Activated naive CD4-positive, alpha-beta T cell treated with anti-CD3 and anti-CD28 coated beads, Interleukin-2, amount 10 ng/mL, durations not matched to agents 7 days and 5 days (primary cell): ENCODE data around the gene ZYG11B.
"Not testable (repeated sequence)": the region's sequence is repeated elsewhere in the genome, so short reads cannot be mapped to it uniquely, and the experiment has no call there.

Source experiments
- CTCF ChIA-PET: fragments of 350-600 bp; sonication (Branson Sonifier 250); formaldehyde crosslinking; loops from one replicate; lab custom pipeline; 2021; ENCODE audit warnings: antibody characterized with exemption; lab: Charles Lee
- DNase-seq: peaks from one replicate; pipeline ENCODE4 v3.0.0-alpha.2; 2020
- H3K27ac Mint-ChIP-seq: one replicate; pipeline ENCODE4 v1.8.0; 2021; ENCODE audit warnings: mild to moderate bottlenecking, moderate library complexity, mixed read lengths
- H3K27me3 Mint-ChIP-seq: one replicate; pipeline ENCODE4 v1.8.0; 2021; ENCODE audit warnings: mild to moderate bottlenecking, mixed read lengths
- H3K36me3 Mint-ChIP-seq: one replicate; pipeline ENCODE4 v1.8.0; 2021; ENCODE audit warnings: mixed read lengths
- H3K4me1 Mint-ChIP-seq: one replicate; pipeline ENCODE4 v1.8.0; 2021; ENCODE audit warnings: mixed read lengths
- H3K4me3 Mint-ChIP-seq: one replicate; pipeline ENCODE4 v1.8.0; 2021; ENCODE audit warnings: mild to moderate bottlenecking, moderate library complexity, mixed read lengths
- H3K9me3 Mint-ChIP-seq: one replicate; pipeline ENCODE4 v1.8.0; 2021; ENCODE audit warnings: mixed read lengths

The ZYG11B gene

DNA sequence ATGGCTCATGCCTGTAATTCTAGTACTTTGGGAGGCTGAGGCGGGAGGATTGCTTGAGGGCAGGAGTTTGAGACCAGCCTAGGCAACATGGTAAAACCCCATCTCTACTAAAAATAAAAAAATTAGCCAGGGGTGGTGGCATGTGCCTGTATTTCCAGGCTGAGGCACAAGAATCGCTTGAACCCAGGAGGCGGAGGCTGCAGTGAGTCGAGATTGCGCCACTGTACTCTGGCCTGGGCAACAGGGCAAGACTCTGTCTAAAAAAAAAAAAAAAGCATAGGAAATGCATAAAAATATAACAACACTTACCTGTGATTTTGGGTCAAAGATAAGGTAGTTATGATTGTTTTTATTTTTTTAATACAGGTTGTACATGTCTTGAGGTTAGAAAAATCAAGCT, 94.6 kb downstream of the ZYG11B start:
- peaks cover 10% of the 10 kb centered on the region for H3K36me3 Mint-ChIP-seq
- not testable (repeated sequence) for H3K27me3 Mint-ChIP-seq, H3K4me3 Mint-ChIP-seq, H3K4me1 Mint-ChIP-seq, DNase-seq, H3K27ac Mint-ChIP-seq, H3K9me3 Mint-ChIP-seq
- CTCF ChIA-PET = interaction anchor here (0.6 to 0.7 kb wide), 3 partner anchors 9 to 96 kb away, joined by 3 read pairs; no protein-coding TSS in a partner anchor

DNA sequence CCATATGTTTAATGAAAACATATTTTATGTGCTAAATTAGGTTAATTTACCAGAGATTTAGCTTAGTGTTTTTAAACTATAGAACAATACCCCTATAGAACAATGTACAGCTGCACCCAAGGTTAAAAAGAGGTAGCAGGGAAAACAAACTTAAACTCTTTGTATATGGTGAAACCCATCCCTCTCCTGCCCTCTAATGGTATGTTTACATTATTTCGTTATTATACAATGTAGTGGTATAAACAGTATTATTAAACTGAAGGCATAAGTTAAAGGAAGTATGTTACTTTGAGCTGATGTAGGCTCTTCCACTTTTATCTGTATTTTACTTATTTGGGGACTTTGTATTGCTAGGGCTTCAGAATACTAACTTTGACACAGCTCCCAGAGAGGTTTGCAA, 99.6 kb downstream of the ZYG11B start:
- Mint-ChIP-seq H3K9me3 (no peaks in the 10 kb centered on the region), H3K36me3 (peaks cover 8% of the 10 kb centered on the region), H3K27ac (no peak overlapping the region), H3K4me3 (no peak overlapping the region), H3K27me3 (peaks cover 1% of the 10 kb centered on the region), H3K4me1 (no peaks in the 10 kb centered on the region)
- DNase-seq = no peak
- CTCF ChIA-PET = interaction anchor here (0.6 to 1.4 kb wide), 10 partner anchors 17 to 1212 kb away, joined by 3 to 11 read pairs (median 3); partner anchors contain the start of gene ZYG11A

DNA sequence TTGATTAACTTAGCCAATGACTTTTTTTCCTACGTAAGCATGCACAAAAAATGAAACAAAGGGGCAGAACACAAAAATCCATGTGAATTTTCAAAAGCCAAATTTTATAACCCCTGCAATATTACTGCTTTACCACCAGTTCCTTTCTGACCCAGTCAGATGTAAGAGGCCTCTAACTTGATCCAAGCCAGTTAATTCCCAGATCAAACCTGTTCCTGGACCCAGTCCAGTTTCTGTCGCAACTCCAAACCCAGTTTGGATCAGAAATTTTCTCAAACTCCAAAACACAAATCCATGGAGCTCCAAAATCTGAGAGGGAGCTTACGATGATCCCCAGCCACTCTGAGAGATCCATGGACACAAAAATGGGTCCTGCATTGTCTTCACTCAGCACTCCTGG, 108.5 kb downstream of the ZYG11B start:
- H3K4me3 Mint-ChIP-seq = no peak overlapping the region
- H3K27ac Mint-ChIP-seq = no peak overlapping the region
- CTCF ChIA-PET = no interaction called here
- H3K27me3 Mint-ChIP-seq = peaks cover 18% of the 10 kb centered on the region
- no peaks in the 10 kb centered on the region for H3K36me3 Mint-ChIP-seq
- H3K4me1 Mint-ChIP-seq = no peaks in the 10 kb centered on the region
- no peaks in the 10 kb centered on the region for H3K9me3 Mint-ChIP-seq
- no peak for DNase-seq

DNA sequence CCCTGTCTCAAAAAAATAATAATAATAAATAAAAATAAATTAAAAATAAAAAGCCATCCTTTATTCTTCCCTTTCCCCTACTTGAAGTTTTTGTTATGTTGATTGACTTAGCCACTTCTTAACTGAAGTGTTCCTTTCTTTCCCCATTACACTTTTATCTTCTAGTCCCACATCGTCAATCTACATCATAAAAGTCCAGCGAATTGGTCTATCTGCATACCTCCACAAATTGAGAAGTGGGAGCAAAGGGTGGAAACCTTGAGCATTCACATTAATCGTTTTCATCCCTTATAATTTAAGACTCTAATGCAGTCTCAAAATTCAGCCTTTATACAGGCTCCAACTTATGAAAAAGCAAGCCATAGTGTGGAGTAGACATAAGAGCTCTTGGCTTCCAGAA, 109.8 kb downstream of the ZYG11B start:
- Mint-ChIP-seq H3K4me3 (no peak overlapping the region), H3K27me3 (peaks cover 16% of the 10 kb centered on the region), H3K27ac (no peak overlapping the region), H3K36me3 (no peaks in the 10 kb centered on the region), H3K9me3 (no peaks in the 10 kb centered on the region), H3K4me1 (no peaks in the 10 kb centered on the region)
- no peak for DNase-seq
- CTCF ChIA-PET = no interaction called here

DNA sequence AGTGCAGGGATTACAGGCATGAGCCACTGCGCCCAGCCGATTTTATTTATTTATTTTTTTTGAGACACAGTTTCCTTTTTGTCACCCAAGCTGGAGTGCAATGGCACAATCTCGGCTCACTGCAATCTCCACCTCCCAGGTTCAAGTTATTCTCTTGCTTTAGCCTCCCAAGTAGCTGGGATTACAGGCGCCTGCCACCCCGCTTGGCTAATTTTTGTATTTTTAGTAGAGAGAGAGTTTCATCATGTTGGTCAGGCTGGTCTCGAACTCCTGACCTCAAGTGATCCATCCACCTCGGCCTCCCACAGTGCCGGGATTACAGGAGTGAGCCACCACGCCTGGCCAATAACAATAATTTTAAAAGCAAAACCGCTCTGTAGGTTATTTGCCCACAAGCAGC, 112.9 kb downstream of the ZYG11B start:
- H3K27ac Mint-ChIP-seq, DNase-seq, H3K9me3 Mint-ChIP-seq, H3K4me3 Mint-ChIP-seq, CTCF ChIA-PET, H3K36me3 Mint-ChIP-seq: not testable (repeated sequence)
- H3K4me1 Mint-ChIP-seq = peaks cover 16% of the 10 kb centered on the region
- H3K27me3 Mint-ChIP-seq = peaks cover 38% of the 10 kb centered on the region

DNA sequence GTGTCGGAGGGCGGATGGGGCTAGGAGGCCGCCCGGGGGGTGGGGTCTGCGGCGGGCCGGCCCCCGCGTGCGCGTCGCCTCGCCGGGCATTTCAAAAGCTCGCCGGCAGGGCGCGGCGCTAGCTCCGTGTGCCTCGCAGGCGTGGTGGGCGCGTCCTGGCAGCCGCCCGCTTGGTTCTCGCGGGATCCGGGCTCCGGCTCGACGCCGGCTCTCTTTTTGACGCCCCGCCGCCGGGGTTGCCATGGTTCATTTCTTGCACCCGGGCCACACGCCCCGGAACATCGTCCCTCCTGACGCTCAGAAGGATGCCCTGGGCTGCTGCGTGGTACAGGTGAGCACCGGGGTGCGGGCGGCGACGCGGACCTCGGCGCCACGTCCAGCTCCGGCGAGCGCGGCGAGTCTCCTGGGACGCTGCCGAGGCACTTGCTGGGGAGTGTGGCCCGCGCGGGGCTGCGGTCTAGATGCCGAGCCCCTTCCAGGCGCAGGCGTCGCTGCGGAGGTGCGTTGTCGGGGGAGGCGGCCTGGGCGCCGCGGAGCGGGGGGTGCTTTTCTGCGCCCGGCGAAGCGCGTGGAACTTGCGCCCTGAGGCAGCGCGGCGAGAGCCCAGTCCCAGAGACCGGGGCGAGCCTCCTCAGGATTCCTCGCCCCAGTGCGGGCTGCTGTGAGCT, 116.5 kb downstream of the ZYG11B start, which contains the start of gene ZYG11A:
Gene ZYG11A (plus strand): TSS at position 118 of the 668 bp plus-strand sequence. CDS start 124 bp downstream, at position 242.
- H3K4me1 Mint-ChIP-seq = peaks cover 17% of the 10 kb centered on the region

DNA sequence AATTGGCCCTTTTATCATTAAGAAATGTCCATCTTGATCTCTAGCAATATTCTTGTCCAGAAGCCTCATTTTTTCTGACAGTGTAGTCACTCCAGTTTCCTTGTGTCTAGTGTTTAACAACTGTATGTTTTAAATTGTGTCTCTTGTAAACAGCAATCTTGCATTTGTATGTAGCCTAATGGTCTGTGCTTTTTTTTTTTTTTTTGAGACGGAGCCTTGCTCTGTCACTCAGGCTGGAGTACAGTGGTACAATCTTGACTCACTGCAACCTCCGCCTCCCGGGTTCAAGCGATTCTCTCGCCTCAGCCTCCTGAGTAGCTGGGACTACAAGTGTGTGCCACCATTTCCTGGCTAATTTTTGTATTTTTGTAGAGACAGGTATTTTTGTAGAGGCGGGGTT, 118.9 kb downstream of the ZYG11B start:
- H3K27ac Mint-ChIP-seq, H3K36me3 Mint-ChIP-seq, DNase-seq, H3K9me3 Mint-ChIP-seq, CTCF ChIA-PET, H3K4me3 Mint-ChIP-seq: not testable (repeated sequence)
- Mint-ChIP-seq H3K4me1 (peaks cover 17% of the 10 kb centered on the region), H3K27me3 (peaks cover 47% of the 10 kb centered on the region)

More for the DNA sequence above, 116.5 kb downstream of the ZYG11B start, which contains the start of gene ZYG11A:
- H3K36me3 Mint-ChIP-seq = no peaks in the 10 kb centered on the region
- no peaks in the 10 kb centered on the region for H3K9me3 Mint-ChIP-seq
- DNase-seq = peak; percentile 85
- peaks cover 42% of the 10 kb centered on the region for H3K27me3 Mint-ChIP-seq
- H3K27ac Mint-ChIP-seq = no peak within 1 kb of the TSS
- H3K4me3 Mint-ChIP-seq = peak within 1 kb of the TSS; percentile 71
- CTCF ChIA-PET = interaction anchor here (0.8 to 2.7 kb wide), 4 partner anchors 17 to 339 kb away, joined by 3 to 11 read pairs (median 3); no protein-coding TSS in a partner anchor

DNA sequence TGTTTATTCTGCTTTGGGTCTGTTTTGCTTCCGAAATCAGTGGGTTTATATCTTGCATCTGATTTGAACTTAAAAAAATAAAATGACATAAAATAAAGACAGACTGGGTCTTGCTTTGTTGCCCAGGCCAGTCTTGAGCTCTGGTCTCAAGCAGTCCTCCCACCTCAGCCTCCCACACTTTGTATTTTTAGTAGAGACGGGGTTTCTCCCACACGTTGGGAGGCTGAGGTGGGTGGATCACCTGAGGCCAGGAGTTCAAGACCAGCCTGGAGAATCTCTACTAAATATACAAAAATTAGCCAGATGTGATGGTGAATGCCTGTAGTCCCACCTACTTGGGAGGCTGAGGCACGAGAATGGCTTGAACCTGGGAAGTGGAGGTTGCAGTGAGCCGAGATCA, 122.2 kb downstream of the ZYG11B start:
- no peak overlapping the region for H3K4me3 Mint-ChIP-seq
- H3K27me3 Mint-ChIP-seq = peaks cover 24% of the 10 kb centered on the region
- CTCF ChIA-PET = no interaction called here
- no peak overlapping the region for H3K27ac Mint-ChIP-seq
- no peaks in the 10 kb centered on the region for H3K36me3 Mint-ChIP-seq
- no peaks in the 10 kb centered on the region for H3K9me3 Mint-ChIP-seq
- no peak for DNase-seq
- H3K4me1 Mint-ChIP-seq = peaks cover 7% of the 10 kb centered on the region

DNA sequence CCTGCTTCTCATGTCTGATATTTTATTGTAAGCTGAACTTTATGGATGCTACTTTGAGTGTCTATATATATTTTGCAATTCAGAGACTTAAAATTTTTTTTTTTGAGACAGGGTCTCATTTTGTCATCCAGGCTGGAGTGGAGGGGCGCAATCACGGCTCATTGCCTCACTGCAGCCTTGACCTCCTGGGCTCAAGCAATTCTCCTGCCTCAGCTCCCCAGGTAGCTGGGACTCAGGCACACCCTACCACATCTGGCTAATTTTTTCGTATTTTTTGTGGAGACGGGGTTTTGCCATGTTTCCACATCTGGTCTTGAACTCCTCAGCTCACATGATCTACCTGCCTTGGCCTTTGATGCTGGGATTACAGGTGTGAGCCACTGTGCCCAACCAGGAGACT, 124.7 kb downstream of the ZYG11B start:
- Mint-ChIP-seq H3K4me1 (no peaks in the 10 kb centered on the region), H3K36me3 (no peaks in the 10 kb centered on the region), H3K27me3 (peaks cover 17% of the 10 kb centered on the region), H3K27ac (no peak overlapping the region), H3K9me3 (no peaks in the 10 kb centered on the region), H3K4me3 (no peak overlapping the region)
- CTCF ChIA-PET = no interaction called here
- no peak for DNase-seq

DNA sequence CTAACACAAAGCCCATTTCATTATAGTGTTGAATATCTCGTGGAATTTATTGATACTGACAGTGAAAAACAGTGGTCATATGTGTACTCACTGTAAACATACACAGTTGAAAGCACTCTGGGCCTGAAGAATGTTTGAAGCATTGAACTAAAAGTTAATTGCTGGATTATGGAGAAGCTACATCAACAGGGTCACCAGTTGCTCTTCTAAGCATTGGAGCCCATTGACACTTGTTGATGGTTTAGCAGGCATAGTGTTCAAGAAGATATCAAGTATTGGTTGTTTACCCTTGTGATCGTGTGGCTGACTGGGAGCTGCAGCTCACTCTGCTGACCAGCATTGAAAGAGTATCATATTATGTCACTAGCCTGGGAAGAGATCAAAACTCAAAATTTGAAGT, 126.6 kb downstream of the ZYG11B start:
- no peaks in the 10 kb centered on the region for H3K36me3 Mint-ChIP-seq
- no peaks in the 10 kb centered on the region for H3K9me3 Mint-ChIP-seq
- DNase-seq = no peak
- peaks cover 13% of the 10 kb centered on the region for H3K27me3 Mint-ChIP-seq
- H3K27ac Mint-ChIP-seq = no peak overlapping the region
- no peak overlapping the region for H3K4me3 Mint-ChIP-seq
- CTCF ChIA-PET = no interaction called here
- H3K4me1 Mint-ChIP-seq = no peaks in the 10 kb centered on the region

DNA sequence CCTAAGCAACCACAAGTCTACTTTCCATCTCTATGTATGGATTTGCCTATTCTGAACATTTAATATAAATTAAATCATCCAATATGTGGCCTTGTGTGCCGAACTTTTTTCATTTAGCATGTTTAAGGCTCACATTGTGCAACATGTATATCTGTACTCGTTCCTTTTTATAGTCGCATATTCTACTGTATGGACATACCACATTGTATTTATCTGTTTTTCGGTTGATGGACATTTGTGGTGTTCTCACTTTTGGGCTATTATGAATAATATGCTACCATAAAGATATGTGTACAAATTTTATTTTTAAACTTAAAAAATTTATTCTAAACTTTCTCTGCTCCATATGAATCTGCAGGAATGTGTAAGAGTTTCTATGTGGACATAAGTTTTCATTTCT, 129.3 kb downstream of the ZYG11B start:
- DNase-seq = no peak
- H3K4me3 Mint-ChIP-seq = no peak overlapping the region
- H3K27ac Mint-ChIP-seq = no peak overlapping the region
- no peaks in the 10 kb centered on the region for H3K36me3 Mint-ChIP-seq
- H3K9me3 Mint-ChIP-seq = no peaks in the 10 kb centered on the region
- CTCF ChIA-PET = no interaction called here
- H3K27me3 Mint-ChIP-seq = peaks cover 8% of the 10 kb centered on the region
- H3K4me1 Mint-ChIP-seq = no peaks in the 10 kb centered on the region

DNA sequence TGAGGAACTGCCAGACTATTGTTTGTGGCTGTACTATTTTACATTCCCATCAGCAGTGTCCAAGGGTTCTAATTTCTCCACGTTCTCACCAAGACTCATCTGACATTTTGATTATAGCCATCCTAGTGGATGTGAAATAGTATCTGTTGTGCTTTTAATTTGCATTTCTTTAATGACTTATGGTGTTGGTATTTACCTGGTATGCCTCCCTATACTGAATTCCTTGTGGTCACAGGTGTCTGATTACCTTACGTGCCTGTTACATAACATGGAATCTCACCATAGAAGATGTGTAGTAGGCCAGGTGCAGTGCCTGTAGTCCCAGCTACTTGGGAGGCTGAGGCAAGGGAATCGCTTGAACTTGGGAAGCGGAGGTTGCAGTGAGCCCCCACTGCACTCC, 129.8 kb downstream of the ZYG11B start:
- Mint-ChIP-seq H3K9me3 (no peaks in the 10 kb centered on the region), H3K36me3 (no peaks in the 10 kb centered on the region), H3K4me3 (no peak overlapping the region), H3K27ac (no peak overlapping the region), H3K4me1 (no peaks in the 10 kb centered on the region), H3K27me3 (peaks cover 8% of the 10 kb centered on the region)
- CTCF ChIA-PET = no interaction called here
- DNase-seq = no peak

DNA sequence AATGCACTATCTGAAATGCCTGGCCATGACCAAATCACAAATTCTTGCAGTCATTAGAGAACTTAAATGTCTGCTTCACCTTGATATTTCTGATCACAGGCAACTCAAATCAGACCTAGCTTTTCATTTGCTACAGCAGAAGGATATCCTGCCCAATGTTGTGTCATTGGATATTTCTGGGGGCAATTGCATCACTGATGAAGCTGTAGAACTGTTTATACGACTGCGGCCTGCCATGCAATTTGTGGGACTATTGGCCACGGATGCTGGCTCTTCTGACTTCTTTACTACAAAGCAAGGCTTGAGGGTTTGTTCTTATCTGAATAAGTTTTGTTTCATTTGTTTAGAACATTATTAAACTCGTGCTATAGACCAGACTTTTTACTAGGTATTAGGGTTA, 131.2 kb downstream of the ZYG11B start:
- DNase-seq = no peak
- Mint-ChIP-seq H3K4me1 (no peaks in the 10 kb centered on the region), H3K9me3 (no peaks in the 10 kb centered on the region), H3K36me3 (no peaks in the 10 kb centered on the region), H3K4me3 (no peak overlapping the region), H3K27ac (no peak overlapping the region), H3K27me3 (peaks cover 8% of the 10 kb centered on the region)
- CTCF ChIA-PET = no interaction called here

DNA sequence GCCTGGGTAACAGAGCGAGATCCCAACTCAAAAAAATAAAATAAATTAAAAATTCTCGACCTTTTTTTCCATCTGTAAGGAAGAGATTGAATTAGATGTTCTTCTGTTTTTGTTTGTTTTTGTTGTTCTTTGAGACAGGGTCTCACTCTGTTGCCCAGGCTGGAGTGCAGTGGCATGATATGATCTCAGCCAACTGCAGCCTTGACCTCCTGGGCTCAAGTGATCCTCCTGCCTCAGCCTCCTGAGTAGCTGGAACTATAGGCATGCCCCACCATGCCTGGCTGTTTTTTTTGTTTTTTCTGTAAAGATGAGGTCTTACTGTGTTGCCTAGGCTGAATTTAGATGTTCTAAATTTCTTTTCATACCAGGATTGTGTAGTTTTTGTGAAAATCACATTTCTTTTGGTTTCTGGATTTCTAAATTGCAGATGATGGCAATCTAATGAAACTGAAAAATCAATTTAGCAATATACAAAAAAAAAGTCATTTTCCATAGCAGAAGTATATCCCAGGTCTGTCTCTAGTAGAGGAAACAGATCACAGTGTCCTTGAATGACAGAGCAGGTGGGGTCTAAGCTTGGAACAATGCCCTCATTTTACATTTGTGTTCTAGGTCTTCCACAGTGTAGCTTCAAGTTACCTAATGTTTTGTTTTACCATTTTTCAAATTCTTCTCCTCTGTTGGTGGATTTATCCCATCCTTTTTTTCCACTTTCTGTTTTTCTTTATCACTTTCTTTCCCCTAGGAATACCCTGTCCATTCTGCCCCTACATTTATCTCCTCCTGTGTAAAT, 136.6 kb downstream of the ZYG11B start:
- Mint-ChIP-seq H3K36me3 (no peaks in the 10 kb centered on the region), H3K27me3 (peaks cover 3% of the 10 kb centered on the region), H3K4me1 (no peaks in the 10 kb centered on the region), H3K9me3 (no peaks in the 10 kb centered on the region), H3K4me3 (no peak overlapping the region), H3K27ac (no peak overlapping the region)
- no peak for DNase-seq
- CTCF ChIA-PET = interaction anchor here (1.1 kb wide), 1 partner anchor 55 kb away, joined by 4 read pairs; no protein-coding TSS in a partner anchor
